HCT116 (cell line): Measurements from ENCODE around the gene RAPGEFL1. TPM values are rescaled to one million over a fixed set of nuclear protein-coding genes. Genes with fewer than 3 reads are reported as not detected.

Experiments
- ATAC-seq: fragments of 200-7000 bp; cut with Tn5 transposase; 2 replicates; pipeline ENCODE4 v1.9.1; 2020; ENCODE audit warnings: mild to moderate bottlenecking, moderate library complexity
- BruUV-seq: library from RNA; stranded (reverse); fragments of 400-500 nt; replicated peaks from 2 replicates; lab custom pipeline; 2021; lab: Mats Ljungman, UMichigan
- CTCF ChIA-PET: fragments of 300-600 bp; sonication (Branson Sonifier 250); formaldehyde crosslinking; loops from one replicate; lab custom pipeline; 2021; ENCODE audit warnings: antibody characterized with exemption; lab: Charles Lee
- POLR2A ChIA-PET: fragments of 300-600, 350-600 bp; sonication (Branson Sonifier 250); formaldehyde crosslinking; loops from one replicate; lab custom pipeline; 2021; ENCODE audit warnings: antibody characterized with exemption; lab: Charles Lee
- RAD21 ChIA-PET, 2 experiments: fragments of 300-600 bp; sonication (Branson Sonifier 250); formaldehyde crosslinking; loops; one replicate each; lab custom pipeline; 2023; ENCODE audit warnings: low total read pairs in 2 of 2; ENCODE audit not compliant: uncharacterized antibody in 2 of 2, unreplicated experiment in 2 of 2, low non-redundant PET in 1 of 2; lab: Charles Lee
- DNase-seq: peaks from one replicate; pipeline ENCODE4 v3.0.0-alpha.2; 2010; ENCODE audit warnings: low read depth, low spot score
- H2AFZ ChIP-seq: fragments of 200-600 bp; shearing (Covaris generic), sonication (generic); 2 replicates; pipeline ENCODE4 v1.6.1; 2017; ENCODE audit warnings: low read depth, mixed run types, mixed read lengths, antibody characterized with exemption, low read length; ENCODE audit not compliant: poor library complexity, severe bottlenecking
- H3K27ac ChIP-seq: 2 replicates; pipeline ENCODE4 v1.5.1; 2012; ENCODE audit warnings: low read depth, low read length
- H3K27me3 ChIP-seq: fragments of 200-600 bp; sonication (generic); 2 replicates; pipeline ENCODE4 v1.6.1; 2016; ENCODE audit warnings: mixed run types, low read length, mixed read lengths; ENCODE audit not compliant: insufficient read depth
- H3K36me3 ChIP-seq, 2 experiments: fragments of 200-500 bp in 1 of 2; fragments of 200-600 bp in 1 of 2; sonication (Bioruptor generic) in 1 of 2; sonication (generic) in 1 of 2; 2 replicates each; pipeline versions ENCODE4 v1.5.1 to v1.6.1; 2014 to 2016; ENCODE audit warnings: low read length in 2 of 2, inconsistent platforms in 1 of 2, mixed read lengths in 1 of 2, mixed run types in 1 of 2; ENCODE audit not compliant: insufficient read depth in 2 of 2, control insufficient read depth in 1 of 2
- H3K4me1 ChIP-seq, 2 experiments: fragments of 200-600 bp in 1 of 2; sonication (generic) in 1 of 2; 2 replicates each; pipeline versions ENCODE4 v1.5.1 to v1.6.1; 2012 to 2017; ENCODE audit warnings: low read length in 2 of 2, inconsistent platforms in 1 of 2, mild to moderate bottlenecking in 1 of 2, mixed read lengths in 1 of 2, mixed run types in 1 of 2, moderate library complexity in 1 of 2; ENCODE audit not compliant: insufficient read depth in 2 of 2, control insufficient read depth in 1 of 2
- H3K4me2 ChIP-seq: fragments of 200-600 bp; sonication (generic); 2 replicates; pipeline ENCODE4 v1.6.1; 2017; ENCODE audit warnings: mixed run types, low read length, mixed read lengths
- H3K4me3 ChIP-seq, 2 experiments: fragments of 200-600 bp in 1 of 2; sonication (generic) in 1 of 2; replicated peaks in 1 of 2; 2 replicates each; pipeline ENCODE4 v1.5.1; 2011 to 2016; ENCODE audit warnings: low read length in 2 of 2, control low read depth in 1 of 2, low read depth in 1 of 2, mild to moderate bottlenecking in 1 of 2, mixed read lengths in 1 of 2, mixed run types in 1 of 2
- H3K79me2 ChIP-seq: fragments of 200-600 bp; sonication (generic); 2 replicates; pipeline ENCODE4 v1.6.1; 2017; ENCODE audit warnings: mild to moderate bottlenecking, mixed run types, low read length, moderate library complexity, mixed read lengths; ENCODE audit not compliant: insufficient read depth
- H3K9ac ChIP-seq: fragments of 200-600 bp; sonication (generic); 2 replicates; pipeline ENCODE4 v1.6.1; 2016; ENCODE audit warnings: low read length, mixed read lengths
- H3K9me2 ChIP-seq: fragments of 200-600 bp; sonication (generic), shearing (Covaris generic); 2 replicates; pipeline ENCODE4 v1.6.1; 2017; ENCODE audit warnings: mixed run types, mild to moderate bottlenecking, moderate library complexity; ENCODE audit not compliant: insufficient read depth
- H3K9me3 ChIP-seq, 2 experiments: fragments of 200-500 bp in 1 of 2; fragments of 200-600 bp in 1 of 2; sonication (Bioruptor generic) in 1 of 2; sonication (generic) in 1 of 2; 2 replicates each; pipeline ENCODE4 v1.6.1; 2014 to 2017; ENCODE audit warnings: low read length in 2 of 2, mixed read lengths in 2 of 2, inconsistent platforms in 1 of 2, low read depth in 1 of 2, mild to moderate bottlenecking in 1 of 2, mixed run types in 1 of 2, moderate library complexity in 1 of 2; ENCODE audit not compliant: control insufficient read depth in 1 of 2, insufficient read depth in 1 of 2
- H4K20me1 ChIP-seq: fragments of 200-600 bp; sonication (generic), shearing (Covaris generic); 2 replicates; pipeline ENCODE4 v1.6.1; 2017; ENCODE audit warnings: mixed run types, mild to moderate bottlenecking, moderate library complexity; ENCODE audit not compliant: insufficient read depth
- CBX3 ChIP-seq: IDR thresholded peaks from 2 replicates; pipeline ENCODE4 v1.6.1; 2012; ENCODE audit warnings: low read depth
- CEBPB ChIP-seq: IDR thresholded peaks from 2 replicates; pipeline ENCODE4 v1.6.1; 2012; ENCODE audit warnings: low read depth
- ELF1 ChIP-seq: IDR thresholded peaks from 2 replicates; pipeline ENCODE4 v1.6.1; 2012; ENCODE audit warnings: low read depth, borderline replicate concordance
- EZH2 ChIP-seq: fragments of 200-600 bp; sonication (generic); IDR thresholded peaks from 2 replicates; pipeline ENCODE4 v1.6.1; 2017; ENCODE audit warnings: antibody characterized with exemption, mixed run types
- EZH2phosphoT487 ChIP-seq: fragments of 200-600 bp; IDR thresholded peaks from 2 replicates; pipeline ENCODE4 v1.6.1; 2018; ENCODE audit warnings: antibody characterized with exemption, borderline replicate concordance
- FOSL1 ChIP-seq: IDR thresholded peaks from 2 replicates; pipeline ENCODE4 v1.6.1; 2012; ENCODE audit warnings: low read depth
- JUND ChIP-seq: IDR thresholded peaks from 2 replicates; pipeline ENCODE4 v1.6.1; 2012
- POLR2AphosphoS5 ChIP-seq: IDR thresholded peaks from 2 replicates; pipeline ENCODE4 v1.6.1; 2011; ENCODE audit warnings: mild to moderate bottlenecking, low read depth, low read length, moderate library complexity
- RAD21 ChIP-seq: IDR thresholded peaks from 2 replicates; pipeline ENCODE4 v1.6.1; 2012; ENCODE audit warnings: low read depth, mild to moderate bottlenecking
- SIN3A ChIP-seq: IDR thresholded peaks from 2 replicates; pipeline ENCODE4 v1.6.1; 2012; ENCODE audit warnings: low read depth
- SRF ChIP-seq: IDR thresholded peaks from 2 replicates; pipeline ENCODE4 v1.6.1; 2012; ENCODE audit warnings: low read depth
- TCF7L2 ChIP-seq: IDR thresholded peaks from 2 replicates; pipeline ENCODE4 v1.7.0; 2011; ENCODE audit warnings: borderline replicate concordance, inconsistent platforms; ENCODE audit not compliant: insufficient read depth, insufficient read length; ENCODE audit errors: extremely low read depth
- intact Hi-C: fragments of 100-400 bp; cut with micrococcal nuclease; formaldehyde crosslinking; loops from 2 replicates; pipeline ENCODE4 v1.10.0; 2022
- total RNA-seq: library from RNA; stranded (reverse); gene quantifications from one replicate; pipeline ENCODE4 v1.2.1, GENCODE V29; 2021; ENCODE audit not compliant: unreplicated experiment
- TF ChIP-seq, protein P1 (sequence below): IDR thresholded peaks from 2 replicates; pipeline ENCODE4 v1.6.1; 2012
- TF ChIP-seq, protein P2 (sequence below), 3 experiments: fragments of 200-600 bp in 1 of 3; sonication (generic) in 1 of 3; IDR thresholded peaks in 2 of 3; conservative IDR thresholded peaks in 1 of 3; 2 replicates each; pipeline ENCODE4 v1.5.1; 2012 to 2017; ENCODE audit warnings: low read depth in 2 of 3, low read length in 2 of 3, antibody characterized with exemption in 1 of 3, borderline replicate concordance in 1 of 3, control low read depth in 1 of 3, mild to moderate bottlenecking in 1 of 3, mixed read lengths in 1 of 3, mixed run types in 1 of 3, moderate library complexity in 1 of 3; ENCODE audit not compliant: insufficient read depth in 1 of 3
- TF ChIP-seq, protein P3 (sequence below): IDR thresholded peaks from 2 replicates; pipeline ENCODE4 v1.6.1; 2011; ENCODE audit warnings: mild to moderate bottlenecking, low read length, moderate library complexity; ENCODE audit not compliant: insufficient replicate concordance; ENCODE audit errors: extremely low read depth
- TF ChIP-seq, protein P4 (sequence below): IDR thresholded peaks from 2 replicates; pipeline ENCODE4 v1.6.1; 2012

RAPGEFL1 gene
- total RNA-seq, 1 experiment from 2014 or later, result 9.7 TPM

DNA sequence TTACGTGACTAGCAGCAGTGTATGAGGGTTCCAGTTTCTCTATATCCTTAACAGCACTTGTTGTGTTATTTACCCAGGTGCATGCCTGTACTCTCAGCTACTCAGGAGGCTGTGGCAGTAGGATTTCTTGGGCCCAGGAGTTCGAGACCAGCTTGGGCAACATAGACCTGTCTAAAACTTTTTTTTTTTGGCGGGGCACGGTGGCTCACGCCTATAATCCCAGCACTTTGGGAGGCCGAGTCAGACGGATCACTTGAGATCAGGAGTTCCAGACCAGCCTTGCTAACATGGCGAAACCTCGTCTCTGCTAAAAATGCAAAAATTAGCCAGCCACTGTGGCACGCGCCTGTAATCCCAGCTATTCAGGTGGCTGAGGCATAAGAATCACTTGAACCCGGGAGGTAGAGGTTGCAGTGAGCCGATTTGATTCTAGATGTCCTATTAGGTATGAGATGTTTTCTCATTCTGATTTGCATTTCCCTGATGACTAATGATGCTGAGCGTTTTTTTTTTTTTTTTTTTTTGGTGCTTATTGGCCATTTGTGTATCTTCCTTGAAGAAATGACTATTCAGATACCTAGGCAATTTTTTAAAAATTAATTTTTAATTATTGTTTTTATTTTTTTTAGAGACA is 23.6 kb upstream of the RAPGEFL1 start:
- CTCF ChIA-PET, result no interaction called here
- H3K36me3 ChIP-seq, result peaks cover 31 to 32% of the 10 kb centered on the region in 2 experiments
- H3K79me2 ChIP-seq, result peaks cover 87% of the 10 kb centered on the region

More for the DNA sequence above, 23.6 kb upstream of the RAPGEFL1 start:
- H3K9ac ChIP-seq, result no peak overlapping the region
- RAD21 ChIA-PET, result no interaction called here
- DNase-seq (no peak), ATAC-seq (no peak)
- H3K4me3 ChIP-seq, result no peak overlapping the region
- H3K9me2 ChIP-seq, result no peaks in the 10 kb centered on the region
- no peaks in the 10 kb centered on the region for H3K9me3 ChIP-seq
- no peak for TF ChIP-seq EZH2
- TF ChIP-seq POLR2AphosphoS5, result no peak
- no peak for TF ChIP-seq EZH2phosphoT487
- no peak for TF ChIP-seq CBX3
- no peak for TF ChIP-seq CEBPB
- TF ChIP-seq, protein P1, sequence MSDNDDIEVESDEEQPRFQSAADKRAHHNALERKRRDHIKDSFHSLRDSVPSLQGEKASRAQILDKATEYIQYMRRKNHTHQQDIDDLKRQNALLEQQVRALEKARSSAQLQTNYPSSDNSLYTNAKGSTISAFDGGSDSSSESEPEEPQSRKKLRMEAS, result no peak
- TF ChIP-seq JUND, result no peak
- TF ChIP-seq RAD21, result no peak
- TF ChIP-seq, protein P2, sequence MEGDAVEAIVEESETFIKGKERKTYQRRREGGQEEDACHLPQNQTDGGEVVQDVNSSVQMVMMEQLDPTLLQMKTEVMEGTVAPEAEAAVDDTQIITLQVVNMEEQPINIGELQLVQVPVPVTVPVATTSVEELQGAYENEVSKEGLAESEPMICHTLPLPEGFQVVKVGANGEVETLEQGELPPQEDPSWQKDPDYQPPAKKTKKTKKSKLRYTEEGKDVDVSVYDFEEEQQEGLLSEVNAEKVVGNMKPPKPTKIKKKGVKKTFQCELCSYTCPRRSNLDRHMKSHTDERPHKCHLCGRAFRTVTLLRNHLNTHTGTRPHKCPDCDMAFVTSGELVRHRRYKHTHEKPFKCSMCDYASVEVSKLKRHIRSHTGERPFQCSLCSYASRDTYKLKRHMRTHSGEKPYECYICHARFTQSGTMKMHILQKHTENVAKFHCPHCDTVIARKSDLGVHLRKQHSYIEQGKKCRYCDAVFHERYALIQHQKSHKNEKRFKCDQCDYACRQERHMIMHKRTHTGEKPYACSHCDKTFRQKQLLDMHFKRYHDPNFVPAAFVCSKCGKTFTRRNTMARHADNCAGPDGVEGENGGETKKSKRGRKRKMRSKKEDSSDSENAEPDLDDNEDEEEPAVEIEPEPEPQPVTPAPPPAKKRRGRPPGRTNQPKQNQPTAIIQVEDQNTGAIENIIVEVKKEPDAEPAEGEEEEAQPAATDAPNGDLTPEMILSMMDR (IDR thresholded peaks at IDR 0.05 in 2 of 3, conservative IDR thresholded peaks at IDR 0.05 in 1 of 3; ENCODE audit: borderline replicate concordance in 1 of 3, insufficient read depth in 1 of 3, low read depth in 2 of 3, low read length in 2 of 3), result no peak
- TF ChIP-seq SRF, result no peak
- no peak for TF ChIP-seq TCF7L2
- TF ChIP-seq, protein P3, sequence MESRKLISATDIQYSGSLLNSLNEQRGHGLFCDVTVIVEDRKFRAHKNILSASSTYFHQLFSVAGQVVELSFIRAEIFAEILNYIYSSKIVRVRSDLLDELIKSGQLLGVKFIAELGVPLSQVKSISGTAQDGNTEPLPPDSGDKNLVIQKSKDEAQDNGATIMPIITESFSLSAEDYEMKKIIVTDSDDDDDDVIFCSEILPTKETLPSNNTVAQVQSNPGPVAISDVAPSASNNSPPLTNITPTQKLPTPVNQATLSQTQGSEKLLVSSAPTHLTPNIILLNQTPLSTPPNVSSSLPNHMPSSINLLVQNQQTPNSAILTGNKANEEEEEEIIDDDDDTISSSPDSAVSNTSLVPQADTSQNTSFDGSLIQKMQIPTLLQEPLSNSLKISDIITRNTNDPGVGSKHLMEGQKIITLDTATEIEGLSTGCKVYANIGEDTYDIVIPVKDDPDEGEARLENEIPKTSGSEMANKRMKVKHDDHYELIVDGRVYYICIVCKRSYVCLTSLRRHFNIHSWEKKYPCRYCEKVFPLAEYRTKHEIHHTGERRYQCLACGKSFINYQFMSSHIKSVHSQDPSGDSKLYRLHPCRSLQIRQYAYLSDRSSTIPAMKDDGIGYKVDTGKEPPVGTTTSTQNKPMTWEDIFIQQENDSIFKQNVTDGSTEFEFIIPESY, result no peak
- TF ChIP-seq FOSL1, result no peak
- TF ChIP-seq, protein P4, sequence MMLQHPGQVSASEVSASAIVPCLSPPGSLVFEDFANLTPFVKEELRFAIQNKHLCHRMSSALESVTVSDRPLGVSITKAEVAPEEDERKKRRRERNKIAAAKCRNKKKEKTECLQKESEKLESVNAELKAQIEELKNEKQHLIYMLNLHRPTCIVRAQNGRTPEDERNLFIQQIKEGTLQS, result no peak
- TF ChIP-seq SIN3A, result no peak
- no peak for TF ChIP-seq ELF1
- intact Hi-C loops, result no loop called here
- POLR2A ChIA-PET, result no interaction called here
- no TSS peak for BruUV-seq
- no peaks in the 10 kb centered on the region for H4K20me1 ChIP-seq
- no peaks in the 10 kb centered on the region for H3K27me3 ChIP-seq
- no peaks in the 10 kb centered on the region for H3K4me1 ChIP-seq
- no peak overlapping the region for H2AFZ ChIP-seq
- H3K27ac ChIP-seq, result no peak overlapping the region; the same call in 1 of the 2 replicates
- H3K4me2 ChIP-seq, result no peak overlapping the region
